DOHH2 (cell line): Measurements from ENCODE around the gene SLFN12L.

ENCODE experiments used
- H3F3A ChIP-seq: fragments of 200-600 bp; sonication (generic), shearing (Covaris generic); 2 replicates; pipeline ENCODE4 v1.6.0; 2016; ENCODE audit warnings: antibody characterized with exemption, mild to moderate bottlenecking; ENCODE audit not compliant: control insufficient read depth, insufficient read depth
- H3K27ac ChIP-seq: fragments of 200-600 bp; sonication (generic); 2 replicates; pipeline ENCODE4 v1.5.1; 2014; ENCODE audit warnings: low read depth, mild to moderate bottlenecking, low read length, moderate library complexity
- H3K27me3 ChIP-seq: fragments of 200-600 bp; sonication (generic); 2 replicates; pipeline ENCODE4 v1.6.1; 2014; ENCODE audit warnings: mild to moderate bottlenecking, low read length, mixed read lengths; ENCODE audit not compliant: control insufficient read depth
- H3K36me3 ChIP-seq: fragments of 200-600 bp; sonication (generic); 2 replicates; pipeline ENCODE4 v1.6.1; 2014; ENCODE audit warnings: mild to moderate bottlenecking, low read length, moderate library complexity, mixed read lengths; ENCODE audit not compliant: control insufficient read depth
- H3K4me1 ChIP-seq: fragments of 200-600 bp; sonication (generic); 2 replicates; pipeline ENCODE4 v1.6.1; 2014; ENCODE audit warnings: mild to moderate bottlenecking, low read length, mixed read lengths; ENCODE audit not compliant: control insufficient read depth
- H3K4me2 ChIP-seq: fragments of 200-600 bp; sonication (generic); 2 replicates; pipeline ENCODE4 v1.6.0; 2014; ENCODE audit warnings: mild to moderate bottlenecking, low read length, moderate library complexity
- H3K4me3 ChIP-seq: fragments of 200-600 bp; sonication (generic); 2 replicates; pipeline ENCODE4 v1.5.1; 2014; ENCODE audit warnings: mild to moderate bottlenecking, low read length, mixed read lengths
- H3K79me2 ChIP-seq: fragments of 200-600 bp; sonication (generic); 2 replicates; pipeline ENCODE4 v1.6.1; 2014; ENCODE audit warnings: mild to moderate bottlenecking, low read length, mixed read lengths; ENCODE audit not compliant: control insufficient read depth
- H3K9me2 ChIP-seq: fragments of 200-600 bp; sonication (generic); replicated peaks from 2 replicates; pipeline ENCODE4 v1.6.1; 2014; ENCODE audit warnings: mild to moderate bottlenecking, low read length, mixed read lengths; ENCODE audit not compliant: control insufficient read depth
- H3K9me3 ChIP-seq: fragments of 200-600 bp; sonication (generic); 2 replicates; pipeline ENCODE4 v1.6.1; 2014; ENCODE audit warnings: antibody characterized with exemption, low read length, mixed read lengths; ENCODE audit not compliant: control insufficient read depth, insufficient read depth
- H4K20me1 ChIP-seq: fragments of 200-600 bp; sonication (generic); 2 replicates; pipeline ENCODE4 v1.6.0; 2014; ENCODE audit warnings: low read depth, mild to moderate bottlenecking, antibody characterized with exemption, low read length, moderate library complexity; ENCODE audit not compliant: control insufficient read depth, insufficient read depth
- CTCF ChIP-seq: fragments of 200-600 bp; sonication (generic); IDR thresholded peaks from one replicate; pipeline ENCODE4 v1.5.1; 2014; ENCODE audit warnings: antibody characterized with exemption, mild to moderate bottlenecking, low read depth, low read length; ENCODE audit not compliant: poor library complexity, severe bottlenecking
- EZH2phosphoT487 ChIP-seq: fragments of 200-600 bp; sonication (generic); IDR thresholded peaks from 2 replicates; pipeline ENCODE4 v1.6.1; 2017; ENCODE audit warnings: borderline replicate concordance, mild to moderate bottlenecking, antibody characterized with exemption, low read length, moderate library complexity, mixed read lengths

The SLFN12L gene

GRCh38 chr17:35496451-35497290, 40.8 kb downstream of the SLFN12L start:
- Histone ChIP-seq H3K36me3 (no peaks in the 10 kb centered on the region), H3K9me2 (no peaks in the 10 kb centered on the region), H3K4me3 (no peak overlapping the region), H3K27ac (no peak overlapping the region), H4K20me1 (no peaks in the 10 kb centered on the region), H3K79me2 (no peaks in the 10 kb centered on the region), H3F3A (no peaks in the 10 kb centered on the region), H3K4me2 (no peak overlapping the region), H3K4me1 (no peaks in the 10 kb centered on the region), H3K27me3 (peaks cover 37% of the 10 kb centered on the region), H3K9me3 (no peaks in the 10 kb centered on the region)
- TF ChIP-seq EZH2phosphoT487 (no peak), CTCF (no peak)

- H3K4me1 ChIP-seq: no peaks in the 10 kb centered on the region
- TF ChIP-seq CTCF: no peak
- TF ChIP-seq EZH2phosphoT487: no peak
- no peak overlapping the region for H3K4me2 ChIP-seq
- no peaks in the 10 kb centered on the region for H4K20me1 ChIP-seq
- peaks cover 46% of the 10 kb centered on the region for H3K27me3 ChIP-seq
- H3K79me2 ChIP-seq: no peaks in the 10 kb centered on the region
- no peak overlapping the region for H3K27ac ChIP-seq
- H3F3A ChIP-seq: no peaks in the 10 kb centered on the region
- H3K9me2 ChIP-seq: no peaks in the 10 kb centered on the region
- H3K4me3 ChIP-seq: no peak overlapping the region
- H3K36me3 ChIP-seq: no peaks in the 10 kb centered on the region
- H3K9me3 ChIP-seq: peaks cover 4% of the 10 kb centered on the region; the same call in 1 of the 2 replicates
Measured at GRCh38 chr17:35493040-35493439, 44.4 kb downstream of the SLFN12L start.

GRCh38 chr17:35491417-35491816, 46.1 kb downstream of the SLFN12L start:
- TF ChIP-seq EZH2phosphoT487 (no peak), CTCF (no peak)
- Histone ChIP-seq H3K79me2 (no peaks in the 10 kb centered on the region), H3K36me3 (no peaks in the 10 kb centered on the region), H3F3A (no peaks in the 10 kb centered on the region), H3K4me1 (no peaks in the 10 kb centered on the region), H4K20me1 (no peaks in the 10 kb centered on the region), H3K9me3 (peaks cover 8% of the 10 kb centered on the region; the same call in 1 of the 2 replicates), H3K4me2 (no peak overlapping the region), H3K4me3 (no peak overlapping the region), H3K27ac (no peak overlapping the region), H3K9me2 (no peaks in the 10 kb centered on the region), H3K27me3 (peaks cover 55% of the 10 kb centered on the region)
